K562 (cell line): ENCODE data around the gene HOXC4. TPM values are rescaled to one million over a fixed set of nuclear protein-coding genes. Genes with fewer than 3 reads are reported as not detected.
A peak's percentile ranks its signal among the peaks of the same experiment; 100 is the strongest.

Experiments used
- ATAC-seq: fragments of 200-7000 bp; cut with Tn5 transposase; 3 replicates; pipeline ENCODE4 v1.9.1; 2020; ENCODE audit warnings: moderate library complexity
- BruUV-seq: library from RNA; stranded (reverse); fragments of 400-500 nt; replicated peaks from 2 replicates; lab custom pipeline; 2021; lab: Mats Ljungman, UMichigan
- CTCF ChIA-PET: fragments of 300-600 bp; formaldehyde crosslinking; extraction: SDS; loops from one replicate; lab custom pipeline; 2021; ENCODE audit warnings: low intra/inter-chr PET ratio; lab: Yijun Ruan, JAX
- POLR2A ChIA-PET: fragments of 300-600, 350-650 bp; sonication (Branson Sonifier 250); formaldehyde crosslinking; extraction: SDS; loops from one replicate; lab custom pipeline; 2021; ENCODE audit warnings: antibody characterized with exemption, inconsistent platforms; lab: Yijun Ruan, JAX
- DNase-seq, 4 experiments: peaks; one replicate each; pipeline versions ENCODE4 v3.0.0 to v3.0.0-alpha.2; 2011 to 2018; ENCODE audit warnings: low spot score in 3 of 4, mixed read lengths in 3 of 4; ENCODE audit errors: extremely low read depth in 1 of 4
- FAIRE-seq: peaks from 2 replicates; lab custom pipeline; 2011; peaks lifted over from hg19 to GRCh38; lab: Jason Lieb, UNC
- H2AFZ ChIP-seq: 2 replicates; pipeline ENCODE4 v1.6.0; 2011; ENCODE audit warnings: low read depth, low read length, control low read depth, inconsistent platforms
- H3K27ac ChIP-seq: fragments of 200-600 bp; 3 replicates; pipeline ENCODE4 v1.8.0; 2011; ENCODE audit warnings: low read depth, mild to moderate bottlenecking, control low read depth, inconsistent platforms, low read length, moderate library complexity, mixed read lengths; ENCODE audit errors: extremely low read depth
- H3K27me3 ChIP-seq, 2 experiments: fragments of 300-600 bp in 1 of 2; 2 replicates in 1 of 2; 3 replicates in 1 of 2; pipeline versions ENCODE4 v1.6.0 to v1.8.0; 2011; ENCODE audit warnings: inconsistent platforms in 2 of 2, low read length in 2 of 2, mild to moderate bottlenecking in 1 of 2, mixed read lengths in 1 of 2, moderate library complexity in 1 of 2; ENCODE audit not compliant: control insufficient read depth in 2 of 2, insufficient read depth in 2 of 2
- H3K36me3 ChIP-seq: fragments of 300-600 bp; 3 replicates; pipeline ENCODE4 v1.8.0; 2011; ENCODE audit warnings: mild to moderate bottlenecking, low read length, inconsistent platforms; ENCODE audit not compliant: control insufficient read depth, insufficient read depth
- H3K4me1 ChIP-seq, 2 experiments: fragments of 200-600 bp in 1 of 2; replicated peaks in 1 of 2; 2 replicates in 1 of 2; 3 replicates in 1 of 2; pipeline versions ENCODE4 v1.5.1 to v1.8.0; 2011; ENCODE audit warnings: inconsistent platforms in 2 of 2, low read length in 2 of 2, mild to moderate bottlenecking in 1 of 2, mixed read lengths in 1 of 2, moderate library complexity in 1 of 2; ENCODE audit not compliant: control insufficient read depth in 2 of 2, insufficient read depth in 2 of 2
- H3K4me2 ChIP-seq: 2 replicates; pipeline ENCODE4 v1.6.1; 2011; ENCODE audit warnings: low read length, control low read depth, inconsistent platforms, mixed read lengths; ENCODE audit not compliant: insufficient read depth
- H3K4me3 ChIP-seq: fragments of 200-600 bp; sonication (generic), shearing (Covaris generic); 2 replicates; pipeline ENCODE4 v1.5.1; 2016; ENCODE audit warnings: control low read depth, inconsistent platforms
- H3K79me2 ChIP-seq: fragments of 200-600 bp; 3 replicates; pipeline ENCODE4 v1.8.0; 2011; ENCODE audit warnings: low read length, inconsistent platforms; ENCODE audit not compliant: control insufficient read depth, insufficient read depth
- H3K9ac ChIP-seq, 2 experiments: 2 replicates each; pipeline versions ENCODE4 v1.6.0 to v1.6.1; 2011; ENCODE audit warnings: low read depth in 2 of 2, low read length in 2 of 2, control low read depth in 1 of 2, inconsistent platforms in 1 of 2, mild to moderate bottlenecking in 1 of 2, mixed read lengths in 1 of 2; ENCODE audit not compliant: insufficient read depth in 1 of 2
- H3K9me1 ChIP-seq: one replicate; pipeline ENCODE4 v1.6.0; 2011; ENCODE audit warnings: inconsistent platforms, mild to moderate bottlenecking, low read length, moderate library complexity; ENCODE audit not compliant: control insufficient read depth, insufficient read depth
- H3K9me3 ChIP-seq: replicated peaks from 2 replicates; pipeline ENCODE4 v1.5.1; 2011; ENCODE audit warnings: low read depth, low read length, inconsistent platforms; ENCODE audit not compliant: control insufficient read depth, insufficient read depth
- H4K20me1 ChIP-seq: replicated peaks from 2 replicates; pipeline ENCODE4 v1.6.1; 2011; ENCODE audit warnings: low read length, inconsistent platforms, mixed read lengths; ENCODE audit not compliant: control insufficient read depth, insufficient read depth
- ATF7 ChIP-seq: fragments of 450-650 bp; IDR thresholded peaks from 2 replicates; pipeline ENCODE4 v1.7.1; 2014; ENCODE audit warnings: mild to moderate bottlenecking, moderate library complexity
- L3MBTL2 ChIP-seq: fragments of 450-650 bp; IDR thresholded peaks from 2 replicates; pipeline ENCODE4 v1.6.1; 2016; ENCODE audit warnings: mild to moderate bottlenecking, moderate library complexity
- MEIS2 ChIP-seq: fragments of 450-650 bp; IDR thresholded peaks from 2 replicates; pipeline ENCODE4 v1.6.1; 2014; ENCODE audit warnings: mild to moderate bottlenecking; ENCODE audit not compliant: partially characterized antibody
- RUNX1 ChIP-seq: sonication (generic); IDR thresholded peaks from 2 replicates; pipeline ENCODE4 v1.6.1; 2016; ENCODE audit warnings: antibody characterized with exemption, low read depth
- WGBS: fragments of 100-300 bp; shearing (Covaris generic); methylation state at CpG from one replicate; pipeline ENCODE4 v1.1.6; 2016; ENCODE audit warnings: low coverage, mixed read lengths; ENCODE audit not compliant: insufficient coverage; ENCODE audit errors: missing lambda C conversion rate; 5-methylcytosine and 5-hydroxymethylcytosine counted together
- in situ Hi-C: fragments of 300-500 bp; cut with MboI; formaldehyde crosslinking; loops from 4 replicates; pipeline ENCODE4 v1.15.0; 2018; ENCODE audit warnings: inconsistent platforms, mixed read lengths
- intact Hi-C: fragments of 100-400 bp; cut with micrococcal nuclease; formaldehyde crosslinking; loops from 2 replicates; pipeline ENCODE4 v1.14.2; 2022
- polyA plus RNA-seq, 8 experiments: library from polyadenylated mRNA; depleted of rRNA in 4 of 8; stranded (reverse) in 5 of 8; unstranded in 3 of 8; fragments of >200 nt; fragmentation: Nextera tagmentation in 2 of 8; fragmentation: Illumina TruSeq in 1 of 8; extraction: Ambion mirVana in 2 of 8; extraction: Trizol in 1 of 8; gene quantifications; 2 replicates each; pipeline versions ENCODE4 v1.2.1 to v1.2.3, GENCODE V29; 2011 to 2014; ENCODE audit warnings: inconsistent platforms in 1 of 8, missing spikeins in 1 of 8
- total RNA-seq, 7 experiments: library from RNA; depleted of rRNA in 6 of 7; stranded (reverse); fragments of >200 nt in 6 of 7; fragmentation: Illumina TruSeq in 2 of 7; extraction: Trizol in 2 of 7; gene quantifications; 2 replicates each; pipeline versions ENCODE4 v1.2.1 to v1.2.3, GENCODE V29; 2011 to 2021; ENCODE audit warnings: low replicate concordance in 1 of 7
- TF ChIP-seq, protein P1 (sequence below), 2 experiments: IDR thresholded peaks in 1 of 2; conservative IDR thresholded peaks in 1 of 2; 2 replicates each; pipeline ENCODE4 v1.6.1; 2016; ENCODE audit warnings: low read depth in 2 of 2, mild to moderate bottlenecking in 1 of 2, missing compliant biosample characterization in 1 of 2, missing genetic modification characterization in 1 of 2, moderate library complexity in 1 of 2

HOXC4 gene
- total and polyA plus RNA-seq, 9 of the 15 experiments (the other 6 are each of a cell fraction or from before 2014, with no cell fraction given) = 0.06 to 1.5 (median 0.44) TPM; not detected in 1

DNA sequence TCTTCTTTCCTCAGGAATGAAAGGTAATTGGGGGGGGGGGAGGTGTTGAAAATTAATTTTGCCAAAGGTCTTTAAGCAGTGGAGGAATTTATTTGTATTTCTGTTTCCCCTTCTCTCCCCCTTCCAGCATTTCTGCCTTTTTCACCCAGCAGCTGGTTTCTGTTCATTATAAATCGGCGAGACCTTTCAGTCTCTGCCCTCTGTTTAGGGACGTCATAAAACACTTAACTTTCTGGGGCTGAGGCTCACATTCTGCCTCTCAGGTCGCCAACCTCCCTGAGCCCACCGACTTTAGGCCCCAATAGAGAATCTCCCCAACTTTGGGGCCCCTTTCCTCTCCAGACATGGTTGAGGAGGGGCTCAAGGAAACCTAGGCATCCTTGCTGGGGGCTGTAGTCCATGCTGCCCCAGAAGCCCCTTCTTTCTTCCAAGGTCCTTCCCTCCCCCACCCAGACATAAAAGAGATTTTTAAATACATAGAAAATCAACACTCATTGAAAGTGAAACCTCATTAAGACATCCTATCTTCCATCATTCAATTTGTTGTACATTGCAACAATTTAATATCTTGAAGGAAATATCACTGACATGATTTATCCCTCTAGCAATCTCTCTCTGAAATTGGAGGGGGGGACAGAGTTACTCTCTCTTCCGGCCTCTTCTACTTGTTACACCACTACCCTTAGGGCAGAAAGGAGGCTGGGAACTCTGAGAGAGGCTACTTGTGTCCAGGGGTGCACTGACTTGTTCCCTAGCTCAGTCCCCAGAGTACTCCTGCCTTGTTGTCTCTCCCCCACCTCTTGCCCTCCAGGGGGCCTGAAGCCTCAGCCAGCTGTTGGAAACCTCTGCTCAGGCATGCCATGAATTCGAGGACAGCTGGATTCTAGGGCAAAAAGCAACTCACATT, 27.9 kb upstream of the HOXC4 start:
- H3K27me3 ChIP-seq = no peaks in the 10 kb centered on the region
- no peaks in the 10 kb centered on the region for H3K9me1 ChIP-seq
- no peak overlapping the region for H3K4me3 ChIP-seq
- no peaks in the 10 kb centered on the region for H3K79me2 ChIP-seq
- no peak overlapping the region for H3K27ac ChIP-seq
- intact Hi-C loops (no loop called here), in situ Hi-C loops (loop anchor here (10.0 kb wide), 1 partner anchor 169 kb away; no protein-coding TSS in a partner anchor)
- DNase-seq = no peak
- no peak overlapping the region for H3K4me2 ChIP-seq
- peaks cover 2% of the 10 kb centered on the region; the same call in 1 of the 3 replicates for H3K36me3 ChIP-seq
- H2AFZ ChIP-seq = no peak overlapping the region
- no peaks in the 10 kb centered on the region for H3K9me3 ChIP-seq
- no peak for FAIRE-seq
- no peak for ATAC-seq
- ChIA-PET CTCF (no interaction called here), POLR2A (interaction anchor here (1.5 kb wide), 1 partner anchor 8 kb away, joined by 4 read pairs; no protein-coding TSS in a partner anchor)
- 48% methylated on average over 7 of the region's 7 CpGs for WGBS
- no TSS peak for BruUV-seq
- peaks cover 3 to 32% of the 10 kb centered on the region in 2 experiments; a peak in 4 of 5 replicates for H3K4me1 ChIP-seq
- H4K20me1 ChIP-seq = no peaks in the 10 kb centered on the region
- peak overlapping the region in 1 of 2 experiments; percentile 49; a peak in 1 of 4 replicates for H3K9ac ChIP-seq
- no peak for TF ChIP-seq RUNX1
- TF ChIP-seq ATF7 = no peak
- 0 out of 2 replicates have a peak, but pooled peaks have one; percentile 20 for TF ChIP-seq L3MBTL2
- peak; percentile 44 for TF ChIP-seq MEIS2
- TF ChIP-seq, protein P1, sequence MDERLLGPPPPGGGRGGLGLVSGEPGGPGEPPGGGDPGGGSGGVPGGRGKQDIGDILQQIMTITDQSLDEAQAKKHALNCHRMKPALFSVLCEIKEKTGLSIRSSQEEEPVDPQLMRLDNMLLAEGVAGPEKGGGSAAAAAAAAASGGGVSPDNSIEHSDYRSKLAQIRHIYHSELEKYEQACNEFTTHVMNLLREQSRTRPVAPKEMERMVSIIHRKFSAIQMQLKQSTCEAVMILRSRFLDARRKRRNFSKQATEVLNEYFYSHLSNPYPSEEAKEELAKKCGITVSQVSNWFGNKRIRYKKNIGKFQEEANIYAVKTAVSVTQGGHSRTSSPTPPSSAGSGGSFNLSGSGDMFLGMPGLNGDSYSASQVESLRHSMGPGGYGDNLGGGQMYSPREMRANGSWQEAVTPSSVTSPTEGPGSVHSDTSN (CRISPR knock-in tag; IDR thresholded peaks at IDR 0.05; ENCODE audit: low read depth) = no peak
- TF ChIP-seq, protein P1 (tag; conservative IDR thresholded peaks at IDR 0.05; ENCODE audit: low read depth) = peak; percentile 57; the same call in 1 of the 2 replicates
